ENCODE data around the gene WDR27. TPM values are rescaled to one million over a fixed set of nuclear protein-coding genes. Genes with fewer than 3 reads are reported as not detected.

The WDR27 gene
- total and polyA plus RNA-seq, 2 donors from 2014 or later: 12.3 to 45.0 TPM

GRCh38 chr6:169626649-169627048 lies 75.2 kb downstream of the WDR27 start:
- H3K27me3 ChIP-seq (ENCODE audit: control insufficient read depth, insufficient read depth, low read length): no peaks in the 10 kb centered on the region
- H3K36me3 ChIP-seq (ENCODE audit: control insufficient read depth in 2 of 3, insufficient read depth in 3 of 3, low read length in 3 of 3): peaks cover 0 to 7% (median 2%) of the 10 kb centered on the region in 3 donors
- intact Hi-C loops (cut with DNase I): no loop called here
- TF ChIP-seq CTCF (IDR thresholded peaks at IDR 0.05; ENCODE audit: borderline replicate concordance, extremely low read depth, insufficient read depth): no peak
- no peak overlapping the region for H3K4me3 ChIP-seq (ENCODE audit: low read length in 3 of 3)
- FAIRE-seq: no peak
- peaks cover 0 to 3% (median 0%) of the 10 kb centered on the region in 3 donors for H3K4me1 ChIP-seq (ENCODE audit: control insufficient read depth in 2 of 3, insufficient read depth in 2 of 3, low read depth in 1 of 3, low read length in 3 of 3)
- no peaks in the 10 kb centered on the region for H3K9me3 ChIP-seq (ENCODE audit: control insufficient read depth in 2 of 3, insufficient read depth in 1 of 3, low read length in 3 of 3)
- DNase-seq: peak in 4 of 5 donors; percentile 25 to 67 (median 45)
- H3K9ac ChIP-seq (ENCODE audit: low read length in 3 of 3): no peak overlapping the region
- H3K27ac ChIP-seq (ENCODE audit: low read depth in 2 of 2, low read length in 2 of 2): no peak overlapping the region

GRCh38 chr6:169626169-169626568 lies 75.7 kb downstream of the WDR27 start:
- Histone ChIP-seq H3K27ac (ENCODE audit: low read depth in 2 of 2, low read length in 2 of 2) (no peak overlapping the region), H3K9ac (ENCODE audit: low read length in 3 of 3) (no peak overlapping the region), H3K27me3 (ENCODE audit: control insufficient read depth, insufficient read depth, low read length) (no peaks in the 10 kb centered on the region), H3K4me1 (ENCODE audit: control insufficient read depth in 2 of 3, insufficient read depth in 2 of 3, low read depth in 1 of 3, low read length in 3 of 3) (peaks cover 0 to 7% (median 0%) of the 10 kb centered on the region in 3 donors), H3K4me3 (ENCODE audit: low read length in 3 of 3) (no peak overlapping the region), H3K9me3 (ENCODE audit: control insufficient read depth in 2 of 3, insufficient read depth in 1 of 3, low read length in 3 of 3) (peaks cover 0 to 1% (median 0%) of the 10 kb centered on the region in 3 donors), H3K36me3 (ENCODE audit: control insufficient read depth in 2 of 3, insufficient read depth in 3 of 3, low read length in 3 of 3) (peaks cover 0 to 7% (median 2%) of the 10 kb centered on the region in 3 donors)
- no peak for FAIRE-seq
- intact Hi-C loops (cut with DNase I): no loop called here
- no peak for DNase-seq
- no peak for TF ChIP-seq CTCF (IDR thresholded peaks at IDR 0.05; ENCODE audit: borderline replicate concordance, extremely low read depth, insufficient read depth)

GRCh38 chr6:169625376-169625775 lies 76.5 kb downstream of the WDR27 start:
- H3K9ac ChIP-seq (ENCODE audit: low read length in 3 of 3): no peak overlapping the region
- no peak overlapping the region for H3K27ac ChIP-seq (ENCODE audit: low read depth in 2 of 2, low read length in 2 of 2)
- H3K27me3 ChIP-seq (ENCODE audit: control insufficient read depth, insufficient read depth, low read length): no peaks in the 10 kb centered on the region
- no peak for DNase-seq
- peaks cover 0 to 10% (median 0%) of the 10 kb centered on the region in 3 donors for H3K4me1 ChIP-seq (ENCODE audit: control insufficient read depth in 2 of 3, insufficient read depth in 2 of 3, low read depth in 1 of 3, low read length in 3 of 3)
- peaks cover 0 to 2% (median 0%) of the 10 kb centered on the region in 3 donors for H3K9me3 ChIP-seq (ENCODE audit: control insufficient read depth in 2 of 3, insufficient read depth in 1 of 3, low read length in 3 of 3)
- H3K36me3 ChIP-seq (ENCODE audit: control insufficient read depth in 2 of 3, insufficient read depth in 3 of 3, low read length in 3 of 3): peaks cover 0 to 7% (median 2%) of the 10 kb centered on the region in 3 donors
- no peak overlapping the region for H3K4me3 ChIP-seq (ENCODE audit: low read length in 3 of 3)
- FAIRE-seq: no peak
- TF ChIP-seq CTCF (IDR thresholded peaks at IDR 0.05; ENCODE audit: borderline replicate concordance, extremely low read depth, insufficient read depth): no peak
- intact Hi-C loops (cut with DNase I): no loop called here

- H3K27ac ChIP-seq (ENCODE audit: low read depth in 2 of 2, low read length in 2 of 2): no peak overlapping the region
- H3K4me1 ChIP-seq (ENCODE audit: control insufficient read depth in 2 of 3, insufficient read depth in 2 of 3, low read depth in 1 of 3, low read length in 3 of 3): peaks cover 0 to 10% (median 0%) of the 10 kb centered on the region in 3 donors
- no peaks in the 10 kb centered on the region for H3K27me3 ChIP-seq (ENCODE audit: control insufficient read depth, insufficient read depth, low read length)
- H3K9ac ChIP-seq (ENCODE audit: low read length in 3 of 3): no peak overlapping the region
- H3K36me3 ChIP-seq (ENCODE audit: control insufficient read depth in 2 of 3, insufficient read depth in 3 of 3, low read length in 3 of 3): peaks cover 0 to 7% (median 2%) of the 10 kb centered on the region in 3 donors
- H3K9me3 ChIP-seq (ENCODE audit: control insufficient read depth in 2 of 3, insufficient read depth in 1 of 3, low read length in 3 of 3): peaks cover 0 to 2% (median 0%) of the 10 kb centered on the region in 3 donors
- no peak overlapping the region for H3K4me3 ChIP-seq (ENCODE audit: low read length in 3 of 3)
- intact Hi-C loops (cut with DNase I): no loop called here
- FAIRE-seq (no peak), DNase-seq (no peak)
- no peak for TF ChIP-seq CTCF (IDR thresholded peaks at IDR 0.05; ENCODE audit: borderline replicate concordance, extremely low read depth, insufficient read depth)
These were observed 77.0 kb downstream of the WDR27 start for GRCh38 chr6:169624785-169625184.

Data from kidney (tissue), 14 donors.